Measurements from ENCODE around the gene TMEM196. TPM values are rescaled to one million over a fixed set of nuclear protein-coding genes. Genes with fewer than 3 reads are reported as not detected.

TMEM196 gene
- total and polyA plus RNA-seq, 8 donors = 0.03 to 0.55 TPM; not detected in 6

DNA sequence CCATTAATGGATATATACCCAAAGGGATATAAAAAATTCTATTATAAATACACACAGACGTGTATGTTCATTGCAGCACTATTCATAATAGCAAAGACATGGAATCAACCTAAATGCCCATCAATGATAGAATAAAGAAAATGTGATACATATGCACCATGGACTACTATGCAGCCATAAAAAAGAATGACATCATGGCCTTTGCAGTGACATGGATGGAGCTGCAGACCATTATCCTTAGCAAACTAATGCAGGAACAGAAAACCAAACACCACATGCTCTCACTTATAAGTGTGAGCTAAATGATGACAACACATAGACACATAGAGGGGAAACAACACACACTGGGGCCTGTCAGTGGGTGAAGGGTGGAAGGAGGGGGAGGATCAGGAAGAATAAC lies 97.6 kb downstream of the TMEM196 start:
- H3K27ac ChIP-seq = no peak overlapping the region
- no peak overlapping the region for H3K4me3 ChIP-seq
- no peak for DNase-seq
- H3K4me1 ChIP-seq = no peaks in the 10 kb centered on the region
- TF ChIP-seq EP300 (IDR thresholded peaks at IDR 0.05) (no peak), POLR2A (IDR thresholded peaks at IDR 0.05) (no peak), POLR2AphosphoS5 (IDR thresholded peaks at IDR 0.05) (no peak)
- TF ChIP-seq, protein P1, sequence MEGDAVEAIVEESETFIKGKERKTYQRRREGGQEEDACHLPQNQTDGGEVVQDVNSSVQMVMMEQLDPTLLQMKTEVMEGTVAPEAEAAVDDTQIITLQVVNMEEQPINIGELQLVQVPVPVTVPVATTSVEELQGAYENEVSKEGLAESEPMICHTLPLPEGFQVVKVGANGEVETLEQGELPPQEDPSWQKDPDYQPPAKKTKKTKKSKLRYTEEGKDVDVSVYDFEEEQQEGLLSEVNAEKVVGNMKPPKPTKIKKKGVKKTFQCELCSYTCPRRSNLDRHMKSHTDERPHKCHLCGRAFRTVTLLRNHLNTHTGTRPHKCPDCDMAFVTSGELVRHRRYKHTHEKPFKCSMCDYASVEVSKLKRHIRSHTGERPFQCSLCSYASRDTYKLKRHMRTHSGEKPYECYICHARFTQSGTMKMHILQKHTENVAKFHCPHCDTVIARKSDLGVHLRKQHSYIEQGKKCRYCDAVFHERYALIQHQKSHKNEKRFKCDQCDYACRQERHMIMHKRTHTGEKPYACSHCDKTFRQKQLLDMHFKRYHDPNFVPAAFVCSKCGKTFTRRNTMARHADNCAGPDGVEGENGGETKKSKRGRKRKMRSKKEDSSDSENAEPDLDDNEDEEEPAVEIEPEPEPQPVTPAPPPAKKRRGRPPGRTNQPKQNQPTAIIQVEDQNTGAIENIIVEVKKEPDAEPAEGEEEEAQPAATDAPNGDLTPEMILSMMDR (IDR thresholded peaks at IDR 0.05) = no peak
- WGBS, 5 donors = 85 to 94% (median 86%) methylated on average over 1 of the region's 1 CpG
- intact Hi-C loops (cut with DNase I; ENCODE audit: low total_unique reads) = no loop called here
- no peaks in the 10 kb centered on the region for H3K27me3 ChIP-seq
- H3K36me3 ChIP-seq = no peaks in the 10 kb centered on the region
- no peaks in the 10 kb centered on the region for H3K9me3 ChIP-seq

DNA sequence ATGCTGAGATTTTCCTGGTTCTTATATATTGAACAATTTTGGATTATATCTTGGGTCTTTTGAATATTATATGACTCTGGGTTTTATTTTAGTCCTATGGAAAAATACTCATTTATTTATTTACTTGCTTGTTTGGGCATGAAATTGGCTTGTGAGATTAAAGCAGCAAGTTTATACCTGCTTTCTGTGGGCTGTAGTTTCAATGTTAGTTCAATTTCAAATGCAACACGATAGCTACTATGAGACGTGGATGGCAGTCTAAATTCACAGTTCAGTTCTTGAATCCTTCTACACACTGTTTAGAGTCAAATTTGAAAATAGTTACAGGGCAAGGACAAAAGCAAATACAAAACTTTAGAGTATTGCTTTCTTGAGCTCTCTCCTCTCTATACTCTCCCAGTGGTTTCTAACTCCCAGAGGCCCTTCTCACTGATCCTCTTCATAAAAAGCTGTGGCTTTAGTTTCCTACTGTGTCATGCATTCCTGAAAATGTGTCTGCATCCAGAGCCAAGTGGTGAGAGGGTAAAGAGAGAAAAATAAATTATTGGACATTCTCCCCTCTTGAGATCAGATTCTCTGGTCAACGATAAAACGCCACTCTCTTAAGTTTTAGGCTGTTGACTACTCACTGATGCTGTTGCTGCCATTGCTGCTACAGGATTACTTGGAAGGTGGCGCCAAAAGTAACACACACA lies 99.0 kb downstream of the TMEM196 start:
- intact Hi-C loops (cut with DNase I; ENCODE audit: low total_unique reads) = no loop called here
- 80 to 86% (median 84%) methylated on average over 5 of the region's 5 CpGs for WGBS, 5 donors
- TF ChIP-seq, protein P1 (IDR thresholded peaks at IDR 0.05) = no peak
- no peak for TF ChIP-seq POLR2AphosphoS5 (IDR thresholded peaks at IDR 0.05)
- no peak for TF ChIP-seq EP300 (IDR thresholded peaks at IDR 0.05)
- no peak for TF ChIP-seq POLR2A (IDR thresholded peaks at IDR 0.05)

DNA sequence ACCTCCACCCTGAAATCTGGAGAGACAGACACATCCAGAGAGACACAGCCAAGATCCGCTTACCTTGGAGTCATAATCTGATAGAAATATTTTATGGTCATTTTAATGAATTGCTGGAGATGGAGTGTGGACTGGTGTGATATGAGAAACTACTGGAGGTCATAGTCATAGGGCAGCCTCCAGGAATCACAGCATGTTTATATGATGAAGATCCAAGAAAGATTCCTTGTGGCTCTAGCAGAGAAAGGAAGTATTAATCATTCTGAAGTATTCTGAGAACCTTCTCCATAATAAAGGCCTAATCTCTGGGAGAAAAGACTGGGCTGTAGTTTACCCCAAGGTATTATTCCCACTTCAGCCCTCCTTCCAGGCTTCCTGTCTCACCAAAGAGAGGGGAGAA lies 102.6 kb downstream of the TMEM196 start:
- 91 to 100% (median 95%) methylated on average over 1 of the region's 1 CpG for WGBS, 5 donors

More for the DNA sequence above, 99.0 kb downstream of the TMEM196 start:
- H3K36me3 ChIP-seq = no peaks in the 10 kb centered on the region
- no peak overlapping the region for H3K4me3 ChIP-seq
- no peak overlapping the region for H3K27ac ChIP-seq
- H3K4me1 ChIP-seq = no peaks in the 10 kb centered on the region
- H3K27me3 ChIP-seq = no peaks in the 10 kb centered on the region
- no peaks in the 10 kb centered on the region for H3K9me3 ChIP-seq
- no peak for DNase-seq

More for the DNA sequence above, 102.6 kb downstream of the TMEM196 start:
- H3K9me3 ChIP-seq = no peaks in the 10 kb centered on the region
- H3K27ac ChIP-seq = no peak overlapping the region
- TF ChIP-seq POLR2AphosphoS5 (IDR thresholded peaks at IDR 0.05) (no peak), EP300 (IDR thresholded peaks at IDR 0.05) (no peak), POLR2A (IDR thresholded peaks at IDR 0.05) (no peak)
- TF ChIP-seq, protein P1 (IDR thresholded peaks at IDR 0.05) = no peak
- H3K4me3 ChIP-seq = no peak overlapping the region
- H3K27me3 ChIP-seq = no peaks in the 10 kb centered on the region
- no peaks in the 10 kb centered on the region for H3K36me3 ChIP-seq
- no peak for DNase-seq
- no peaks in the 10 kb centered on the region for H3K4me1 ChIP-seq
- intact Hi-C loops (cut with DNase I; ENCODE audit: low total_unique reads) = no loop called here

Small RNA genes within 50 kb of the gene (small RNA-seq; reads per million reads assigned to genes)
- gene MIR3146 = 0 to 0.10 (median 0) reads per million in 4 donors

Other genes starting within 250 kb of the TMEM196 start
- 10 to 100 TPM in 2 of 5 donors, 1 to 10 TPM in 3; 3.8 to 17.3 (median 5.8) TPM for gene POLR1F, start 64.6 kb downstream of the TMEM196 start, total RNA-seq
- 1 to 10 TPM; 5.2 to 9.3 (median 6.2) TPM for gene POLR1F, start 64.6 kb downstream of the TMEM196 start, polyA plus RNA-seq

Measured in stomach (tissue), 9 donors.